Measurements from ENCODE around the gene FBXL15. TPM values are rescaled to one million over a fixed set of nuclear protein-coding genes. Genes with fewer than 3 reads are reported as not detected.
A peak's percentile ranks its signal among the peaks of the same experiment; 100 is the strongest.

The FBXL15 gene
- total RNA-seq, 1 donor from 2014 or later: 15.7 TPM

DNA sequence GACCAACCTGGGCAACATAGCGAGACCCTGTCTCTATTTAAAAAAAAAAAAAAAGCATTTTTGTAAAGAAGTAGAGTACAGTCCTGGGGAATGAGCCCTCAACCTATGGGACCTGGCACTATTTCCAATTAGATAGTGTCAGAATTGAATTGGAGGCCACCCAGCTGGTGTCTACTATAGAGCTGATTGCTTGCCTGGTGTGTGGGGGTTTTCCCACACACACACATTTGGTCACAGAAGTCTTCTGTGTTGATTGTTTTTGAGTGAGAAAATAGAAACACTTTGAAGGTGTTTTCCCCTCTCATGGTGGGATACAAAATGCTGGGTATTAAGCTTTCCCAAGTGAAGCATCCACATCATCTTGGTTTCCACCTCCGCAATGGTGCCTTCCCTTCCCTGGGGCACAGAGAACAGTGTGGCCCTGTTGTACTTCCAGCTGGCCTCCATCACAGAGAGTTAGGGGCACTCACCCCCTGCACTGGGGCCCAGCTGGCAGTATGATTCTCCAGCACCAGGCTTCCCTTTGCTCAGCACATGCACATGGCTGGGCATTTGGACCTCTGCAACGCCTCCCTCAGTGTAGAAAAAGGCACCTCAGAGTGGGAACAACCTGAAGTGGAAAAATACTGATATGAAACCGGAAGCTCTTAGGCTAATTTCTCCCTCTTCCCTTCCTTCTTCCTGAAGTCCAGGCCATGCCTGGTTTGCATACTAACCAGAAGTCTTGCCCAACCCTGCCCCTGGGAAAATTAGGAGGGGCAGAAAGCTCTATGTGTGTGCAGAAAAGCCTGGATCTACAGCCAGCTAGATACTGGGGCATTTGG, 35.8 kb upstream of the FBXL15 start:
- CTCF ChIA-PET: interaction anchor here (0.8 to 3.2 kb wide), 11 partner anchors 9 to 199 kb away, joined by 3 to 21 read pairs (median 7); no protein-coding TSS in a partner anchor
- H3K36me3 Mint-ChIP-seq (ENCODE audit: low read depth): peaks cover 32% of the 10 kb centered on the region
- TF ChIP-seq, protein P1, sequence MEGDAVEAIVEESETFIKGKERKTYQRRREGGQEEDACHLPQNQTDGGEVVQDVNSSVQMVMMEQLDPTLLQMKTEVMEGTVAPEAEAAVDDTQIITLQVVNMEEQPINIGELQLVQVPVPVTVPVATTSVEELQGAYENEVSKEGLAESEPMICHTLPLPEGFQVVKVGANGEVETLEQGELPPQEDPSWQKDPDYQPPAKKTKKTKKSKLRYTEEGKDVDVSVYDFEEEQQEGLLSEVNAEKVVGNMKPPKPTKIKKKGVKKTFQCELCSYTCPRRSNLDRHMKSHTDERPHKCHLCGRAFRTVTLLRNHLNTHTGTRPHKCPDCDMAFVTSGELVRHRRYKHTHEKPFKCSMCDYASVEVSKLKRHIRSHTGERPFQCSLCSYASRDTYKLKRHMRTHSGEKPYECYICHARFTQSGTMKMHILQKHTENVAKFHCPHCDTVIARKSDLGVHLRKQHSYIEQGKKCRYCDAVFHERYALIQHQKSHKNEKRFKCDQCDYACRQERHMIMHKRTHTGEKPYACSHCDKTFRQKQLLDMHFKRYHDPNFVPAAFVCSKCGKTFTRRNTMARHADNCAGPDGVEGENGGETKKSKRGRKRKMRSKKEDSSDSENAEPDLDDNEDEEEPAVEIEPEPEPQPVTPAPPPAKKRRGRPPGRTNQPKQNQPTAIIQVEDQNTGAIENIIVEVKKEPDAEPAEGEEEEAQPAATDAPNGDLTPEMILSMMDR (IDR thresholded peaks at IDR 0.05): no peak
- H3K4me1 Mint-ChIP-seq: peaks cover 18% of the 10 kb centered on the region
- POLR2A ChIA-PET: interaction anchor here (0.6 to 3.8 kb wide), 15 partner anchors 10 to 233 kb away, joined by 3 to 99 read pairs (median 5); partner anchors contain the start of genes CUEDC2, FBXL15, NFKB2 and NOLC1
- H3K4me3 Mint-ChIP-seq: peak overlapping the region; percentile 24
- peak; percentile 70 for ATAC-seq (ENCODE audit: low read depth)
- H3K27me3 Mint-ChIP-seq: no peaks in the 10 kb centered on the region
- H3K9me3 Mint-ChIP-seq: no peaks in the 10 kb centered on the region
- DNase-seq: no peak
- peak overlapping the region; percentile 36 for H3K27ac Mint-ChIP-seq
- intact Hi-C loops (cut with micrococcal nuclease): loop anchor here (1.0 to 2.0 kb wide), 2 partner anchors 8 to 94 kb away; no protein-coding TSS in a partner anchor

DNA sequence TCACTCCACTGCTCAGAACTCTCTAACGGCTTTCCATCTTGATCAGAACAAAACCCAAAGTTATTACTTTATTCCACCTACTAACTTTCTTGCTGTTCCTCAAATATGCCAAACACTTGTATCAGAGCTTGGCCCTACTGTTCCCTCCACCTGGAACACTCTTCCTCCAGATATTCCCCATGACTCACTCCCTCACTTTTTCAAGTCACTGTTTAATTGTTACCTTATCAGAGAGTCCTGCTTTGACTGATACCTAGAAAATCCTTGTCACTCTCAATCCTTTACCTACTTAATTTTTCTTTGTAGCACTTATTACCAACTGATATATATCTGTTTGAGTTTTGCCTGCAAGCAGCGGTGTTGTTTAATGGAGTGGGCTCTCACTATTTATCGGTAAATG, 30.7 kb upstream of the FBXL15 start:
- ChIA-PET POLR2A (interaction anchor here (0.7 kb wide), 2 partner anchors 113 to 569 kb away, joined by 6 to 9 read pairs; no protein-coding TSS in a partner anchor), CTCF (interaction anchor here (1.7 to 1.8 kb wide), 2 partner anchors 9 to 32 kb away, joined by 4 to 6 read pairs; no protein-coding TSS in a partner anchor)
- Mint-ChIP-seq H3K4me1 (peaks cover 23% of the 10 kb centered on the region), H3K27ac (no peak overlapping the region), H3K4me3 (no peak overlapping the region), H3K36me3 (ENCODE audit: low read depth) (peaks cover 7% of the 10 kb centered on the region), H3K27me3 (no peaks in the 10 kb centered on the region), H3K9me3 (no peaks in the 10 kb centered on the region)
- intact Hi-C loops (cut with micrococcal nuclease): loop anchor here (5.0 kb wide), 1 partner anchor 527 kb away; the partner anchor contains the start of gene CNNM2
- no peak for DNase-seq
- no peak for ATAC-seq (ENCODE audit: low read depth)
- TF ChIP-seq, protein P1 (IDR thresholded peaks at IDR 0.05): no peak

DNA sequence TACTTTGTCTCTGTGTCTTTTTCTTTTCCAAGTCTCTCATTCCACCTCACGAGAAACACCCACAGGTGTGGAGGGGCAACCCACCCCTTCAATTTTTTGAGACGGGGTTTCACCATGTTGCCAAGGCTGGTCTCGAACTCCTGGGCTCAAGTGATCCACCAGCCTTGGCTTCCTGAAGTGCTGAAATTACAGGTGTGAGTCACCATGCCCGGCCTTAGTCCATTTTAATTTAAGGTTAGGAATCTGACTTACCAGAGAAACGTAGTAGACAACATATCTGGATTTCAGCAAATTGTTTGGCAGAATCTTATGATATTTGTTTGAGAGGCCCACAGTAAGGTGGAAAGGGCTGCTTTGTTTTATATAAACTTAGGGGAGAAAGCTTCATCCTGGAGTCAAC, 28.3 kb upstream of the FBXL15 start:
- no peak for ATAC-seq (ENCODE audit: low read depth)
- Mint-ChIP-seq H3K9me3 (no peaks in the 10 kb centered on the region), H3K4me3 (no peak overlapping the region), H3K27me3 (no peaks in the 10 kb centered on the region), H3K27ac (no peak overlapping the region), H3K36me3 (ENCODE audit: low read depth) (peaks cover 25% of the 10 kb centered on the region), H3K4me1 (peaks cover 30% of the 10 kb centered on the region)
- intact Hi-C loops (cut with micrococcal nuclease): loop anchor here (5.0 kb wide), 1 partner anchor 525 kb away; the partner anchor contains the start of gene CNNM2
- ChIA-PET CTCF (interaction anchor here (2.5 to 2.6 kb wide), 2 partner anchors 12 to 30 kb away, joined by 20 to 29 read pairs; partner anchors contain the start of gene FBXL15), POLR2A (interaction anchor here (0.7 to 7.9 kb wide), 4 partner anchors 13 to 254 kb away, joined by 3 to 179 read pairs (median 71); partner anchors contain the start of gene C10orf95)
- TF ChIP-seq, protein P1 (IDR thresholded peaks at IDR 0.05): no peak
- no peak for DNase-seq

DNA sequence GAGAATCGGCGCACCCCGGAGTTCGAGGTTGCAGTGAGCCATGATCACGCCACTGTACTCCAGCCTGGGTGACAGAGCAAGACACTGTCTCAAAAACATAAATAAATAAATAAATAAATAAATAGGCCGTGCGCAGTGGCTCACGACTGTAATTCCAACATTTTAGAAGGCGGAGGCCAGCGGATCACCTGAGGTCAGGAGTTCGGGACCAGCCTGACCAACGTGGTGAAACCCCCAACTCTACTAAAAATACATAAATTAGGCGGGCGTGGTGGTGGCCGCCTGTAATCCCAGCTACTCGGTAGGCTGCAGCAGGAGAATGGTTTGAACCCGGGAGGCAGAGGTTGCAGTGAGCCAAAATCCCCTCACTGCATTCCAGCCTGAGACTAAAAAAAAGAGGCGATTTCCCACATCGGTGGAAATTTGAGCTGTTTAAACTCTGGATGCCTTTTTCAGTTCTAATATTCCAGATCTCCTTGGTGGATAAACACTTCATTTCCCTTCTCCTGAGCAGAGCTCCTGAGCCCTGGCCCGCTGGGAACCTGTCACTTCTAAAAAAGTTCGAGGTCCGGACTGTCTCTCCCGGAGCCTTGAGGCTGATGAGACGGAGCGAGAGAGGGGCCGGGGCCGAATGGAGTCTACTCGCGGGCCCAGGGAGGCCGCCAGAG, 27.1 kb upstream of the FBXL15 start:
- CTCF ChIA-PET: interaction anchor here (0.9 to 3.3 kb wide), 12 partner anchors 8 to 190 kb away, joined by 3 to 29 read pairs (median 4); partner anchors contain the start of gene FBXL15
- H3K27me3 Mint-ChIP-seq: no peaks in the 10 kb centered on the region
- TF ChIP-seq, protein P1 (IDR thresholded peaks at IDR 0.05): no peak
- DNase-seq: no peak
- H3K9me3 Mint-ChIP-seq: no peaks in the 10 kb centered on the region
- peak overlapping the region; percentile 97 for H3K27ac Mint-ChIP-seq
- H3K4me1 Mint-ChIP-seq: peaks cover 42% of the 10 kb centered on the region
- POLR2A ChIA-PET: interaction anchor here (0.8 to 15.2 kb wide), 26 partner anchors 9 to 1077 kb away, joined by 3 to 305 read pairs (median 15); partner anchors contain the start of genes ACTR1A, ARL3, C10orf95 and CUEDC2
- no peak for ATAC-seq (ENCODE audit: low read depth)
- intact Hi-C loops (cut with micrococcal nuclease): loop anchor here (1.0 to 5.0 kb wide), 16 partner anchors 9 to 579 kb away; partner anchors contain the start of genes ACTR1A, CNNM2, CUEDC2 and GBF1
- peak overlapping the region; percentile 94 for H3K4me3 Mint-ChIP-seq
- peaks cover 37% of the 10 kb centered on the region for H3K36me3 Mint-ChIP-seq (ENCODE audit: low read depth)
